Measurements from ENCODE around the gene CXCL6.

DNA sequence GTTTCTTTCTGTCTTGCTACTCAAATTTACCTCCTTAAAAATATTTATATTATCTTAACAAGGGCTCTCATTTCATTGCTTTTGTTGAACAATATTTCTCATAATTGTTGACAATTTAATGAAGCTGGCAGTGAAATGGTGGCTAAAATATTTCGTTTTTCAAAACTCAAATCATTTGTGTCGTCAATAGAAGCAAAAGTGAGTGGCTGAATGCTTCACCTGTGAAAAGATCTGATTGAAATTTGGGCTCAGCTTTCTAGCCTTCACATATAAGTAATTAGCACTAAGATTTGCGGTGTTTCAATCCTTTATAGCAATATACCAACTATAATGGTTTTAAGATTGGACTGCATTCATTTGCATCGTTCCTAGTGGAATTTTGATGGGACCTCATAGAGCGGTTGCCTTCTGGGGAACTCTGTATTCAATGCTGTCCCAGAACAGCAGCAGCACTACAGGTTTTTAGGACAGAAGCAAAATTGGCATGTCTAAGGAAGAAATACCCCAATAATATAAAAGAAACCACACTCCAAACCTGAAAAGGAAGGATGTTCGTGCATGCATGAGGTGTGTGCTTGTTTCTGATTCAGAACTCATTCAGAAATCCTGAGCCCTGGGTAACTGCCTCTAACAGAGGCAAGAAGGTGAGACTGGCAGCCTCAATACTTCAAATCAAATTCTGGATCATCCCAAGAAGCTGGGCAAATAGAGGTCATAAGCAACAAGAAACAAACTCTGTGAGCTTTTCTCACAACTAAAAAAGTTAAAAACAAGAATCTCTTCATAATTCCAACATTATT, 35.2 kb downstream of the CXCL6 start:
- TF ChIP-seq, protein P1, sequence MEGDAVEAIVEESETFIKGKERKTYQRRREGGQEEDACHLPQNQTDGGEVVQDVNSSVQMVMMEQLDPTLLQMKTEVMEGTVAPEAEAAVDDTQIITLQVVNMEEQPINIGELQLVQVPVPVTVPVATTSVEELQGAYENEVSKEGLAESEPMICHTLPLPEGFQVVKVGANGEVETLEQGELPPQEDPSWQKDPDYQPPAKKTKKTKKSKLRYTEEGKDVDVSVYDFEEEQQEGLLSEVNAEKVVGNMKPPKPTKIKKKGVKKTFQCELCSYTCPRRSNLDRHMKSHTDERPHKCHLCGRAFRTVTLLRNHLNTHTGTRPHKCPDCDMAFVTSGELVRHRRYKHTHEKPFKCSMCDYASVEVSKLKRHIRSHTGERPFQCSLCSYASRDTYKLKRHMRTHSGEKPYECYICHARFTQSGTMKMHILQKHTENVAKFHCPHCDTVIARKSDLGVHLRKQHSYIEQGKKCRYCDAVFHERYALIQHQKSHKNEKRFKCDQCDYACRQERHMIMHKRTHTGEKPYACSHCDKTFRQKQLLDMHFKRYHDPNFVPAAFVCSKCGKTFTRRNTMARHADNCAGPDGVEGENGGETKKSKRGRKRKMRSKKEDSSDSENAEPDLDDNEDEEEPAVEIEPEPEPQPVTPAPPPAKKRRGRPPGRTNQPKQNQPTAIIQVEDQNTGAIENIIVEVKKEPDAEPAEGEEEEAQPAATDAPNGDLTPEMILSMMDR (IDR thresholded peaks at IDR 0.05), result no peak
- no peak for TF ChIP-seq POLR2A (IDR thresholded peaks at IDR 0.05)

Measured in transverse colon (tissue), 3 donors.